ENCODE measurements around the gene JMJD1C. TPM values are rescaled to one million over a fixed set of nuclear protein-coding genes. Genes with fewer than 3 reads are reported as not detected.
A peak's percentile ranks its signal among the peaks of the same experiment; 100 is the strongest.

JMJD1C gene
- total RNA-seq, 6 experiments from 2014 or later = 29.6 to 53.3 (median 38.2) TPM

GRCh38 chr10:63481815-63482421, 16.1 kb upstream of the JMJD1C start:
- DNase-seq (no peak), ATAC-seq (no peak)
- no peak overlapping the region for H3K27ac ChIP-seq
- no peak overlapping the region for H3K4me3 ChIP-seq
- H3K9me3 ChIP-seq = no peaks in the 10 kb centered on the region
- H3K27me3 ChIP-seq = no peaks in the 10 kb centered on the region
- TF ChIP-seq POLR2A (IDR thresholded peaks at IDR 0.05) (no peak), CTCF (IDR thresholded peaks at IDR 0.05) (no peak)
- H3K36me3 ChIP-seq = no peaks in the 10 kb centered on the region
- whole genome bisulfite sequencing (ENCODE audit: insufficient coverage, low coverage, low lambda C conversion rate, missing lambda C conversion rate) = 69% methylated on average over 6 of the region's 6 CpGs
- intact Hi-C loops (cut with DNase I) = no loop called here
- H3K4me1 ChIP-seq = no peaks in the 10 kb centered on the region

GRCh38 chr10:63480237-63480636, 14.5 kb upstream of the JMJD1C start:
- no peaks in the 10 kb centered on the region for H3K4me1 ChIP-seq
- no peak for DNase-seq
- H3K27me3 ChIP-seq = no peaks in the 10 kb centered on the region
- TF ChIP-seq POLR2A (IDR thresholded peaks at IDR 0.05) = no peak
- no peak for TF ChIP-seq CTCF (IDR thresholded peaks at IDR 0.05)
- intact Hi-C loops (cut with DNase I) = no loop called here
- WGBS (ENCODE audit: insufficient coverage, low coverage, low lambda C conversion rate, missing lambda C conversion rate) = 79% methylated on average over 5 of the region's 5 CpGs
- peak; percentile 56 to 95 (median 66) for ATAC-seq
- no peak overlapping the region for H3K4me3 ChIP-seq
- no peak overlapping the region for H3K27ac ChIP-seq
- no peaks in the 10 kb centered on the region for H3K9me3 ChIP-seq
- H3K36me3 ChIP-seq = no peaks in the 10 kb centered on the region

GRCh38 chr10:63478564-63478963, 12.8 kb upstream of the JMJD1C start:
- WGBS (ENCODE audit: insufficient coverage, low coverage, low lambda C conversion rate, missing lambda C conversion rate) = 76% methylated on average over 3 of the region's 3 CpGs
- Histone ChIP-seq H3K36me3 (no peaks in the 10 kb centered on the region), H3K9me3 (no peaks in the 10 kb centered on the region), H3K4me1 (no peaks in the 10 kb centered on the region), H3K27me3 (no peaks in the 10 kb centered on the region), H3K27ac (no peak overlapping the region), H3K4me3 (no peak overlapping the region)
- DNase-seq = no peak
- ATAC-seq = no peak
- no peak for TF ChIP-seq CTCF (IDR thresholded peaks at IDR 0.05)
- TF ChIP-seq POLR2A (IDR thresholded peaks at IDR 0.05) = no peak
- intact Hi-C loops (cut with DNase I) = no loop called here

- H3K4me1 ChIP-seq = no peaks in the 10 kb centered on the region
- no peaks in the 10 kb centered on the region for H3K27me3 ChIP-seq
- no peak for TF ChIP-seq POLR2A (IDR thresholded peaks at IDR 0.05)
- no peak for TF ChIP-seq CTCF (IDR thresholded peaks at IDR 0.05)
- 50% methylated on average over 1 of the region's 1 CpG for whole genome bisulfite sequencing (ENCODE audit: insufficient coverage, low coverage, low lambda C conversion rate, missing lambda C conversion rate)
- DNase-seq (no peak), ATAC-seq (no peak)
- no peak overlapping the region for H3K27ac ChIP-seq
- no peak overlapping the region for H3K4me3 ChIP-seq
- no peaks in the 10 kb centered on the region for H3K36me3 ChIP-seq
- no peaks in the 10 kb centered on the region for H3K9me3 ChIP-seq
- intact Hi-C loops (cut with DNase I) = no loop called here
Observed at GRCh38 chr10:63477927-63478326, 12.2 kb upstream of the JMJD1C start.

- DNase-seq = no peak
- no peak for TF ChIP-seq POLR2A (IDR thresholded peaks at IDR 0.05)
- TF ChIP-seq CTCF (IDR thresholded peaks at IDR 0.05) = no peak
- 65% methylated on average over 2 of the region's 8 CpGs for WGBS (ENCODE audit: insufficient coverage, low coverage, low lambda C conversion rate, missing lambda C conversion rate)
- H3K4me1 ChIP-seq = no peaks in the 10 kb centered on the region
- H3K36me3 ChIP-seq = no peaks in the 10 kb centered on the region
- H3K27ac ChIP-seq = no peak overlapping the region
- intact Hi-C loops (cut with DNase I) = no loop called here
- ATAC-seq = no peak
- no peaks in the 10 kb centered on the region for H3K9me3 ChIP-seq
- no peak overlapping the region for H3K4me3 ChIP-seq
- H3K27me3 ChIP-seq = no peaks in the 10 kb centered on the region
Observed at GRCh38 chr10:63474488-63474887, 8.7 kb upstream of the JMJD1C start.
